A549 (cell line): ENCODE results near the gene PHC2.

Source experiments
- CEBPB ChIP-seq, 2 experiments: fragments of >200 bp in 1 of 2; sonication (Bioruptor Twin) in 1 of 2; formaldehyde crosslinking in 1 of 2; IDR thresholded peaks; 2 replicates each; pipeline ENCODE4 v1.6.1; 2012 to 2016
- EHMT2 ChIP-seq: fragments of 200-600 bp; sonication (generic); IDR thresholded peaks from 2 replicates; pipeline ENCODE4 v1.6.1; 2016; ENCODE audit warnings: antibody characterized with exemption, low read depth, mild to moderate bottlenecking, moderate library complexity
- MAFK ChIP-seq: fragments of 450-650 bp; IDR thresholded peaks from 2 replicates; pipeline ENCODE4 v1.6.1; 2014; ENCODE audit not compliant: partially characterized antibody
- ZFP36 ChIP-seq: fragments of 450-650 bp; IDR thresholded peaks from 2 replicates; pipeline ENCODE4 v1.6.1; 2014; ENCODE audit warnings: borderline replicate concordance; ENCODE audit not compliant: partially characterized antibody
- TF ChIP-seq, protein P1 (sequence below): fragments of 250-450 bp; sonication (Bioruptor Pico); IDR thresholded peaks from 2 replicates; pipeline ENCODE4 v1.5.0; 2021; ENCODE audit warnings: mild to moderate bottlenecking, moderate library complexity, borderline replicate concordance
- TF ChIP-seq, protein P2 (sequence below): fragments of 450-650 bp; IDR thresholded peaks from 2 replicates; pipeline ENCODE4 v1.6.1; 2014; ENCODE audit warnings: antibody characterized with exemption
- TF ChIP-seq, protein P3 (sequence below): fragments of 150-350 bp; IDR thresholded peaks from 2 replicates; pipeline ENCODE4 v1.6.1; 2014; ENCODE audit warnings: low read depth, mild to moderate bottlenecking, low read length
- TF ChIP-seq, protein P4 (sequence below): fragments of >200 bp; sonication (Bioruptor Twin); formaldehyde crosslinking; IDR thresholded peaks from 3 replicates; pipeline ENCODE4 v1.5.1; 2016
- TF ChIP-seq, protein P5 (sequence below): fragments of 200-600 bp; sonication (generic); IDR thresholded peaks from 2 replicates; pipeline ENCODE4 v1.6.1; 2016; ENCODE audit warnings: antibody characterized with exemption, mild to moderate bottlenecking, moderate library complexity

DNA sequence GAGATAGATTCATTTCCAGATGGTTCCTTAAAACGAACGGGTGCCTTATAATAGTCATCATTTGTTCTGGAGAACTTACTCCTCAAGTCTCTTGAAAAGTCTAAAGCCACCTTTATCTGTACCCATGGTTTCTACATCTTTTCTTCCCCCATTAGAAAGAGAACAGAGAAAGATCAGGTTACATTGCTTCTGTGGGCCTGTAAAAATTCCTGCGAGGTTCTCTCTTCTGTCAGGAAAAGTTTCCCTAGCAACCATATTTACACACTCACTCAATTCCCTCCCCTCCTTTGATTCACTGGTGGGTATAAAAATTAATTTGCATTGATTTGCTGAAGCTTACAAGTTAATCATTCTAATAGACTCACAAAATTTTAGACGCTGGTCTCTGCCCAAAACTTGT lies 6.7 kb downstream of the PHC2 start:
- TF ChIP-seq, protein P1, sequence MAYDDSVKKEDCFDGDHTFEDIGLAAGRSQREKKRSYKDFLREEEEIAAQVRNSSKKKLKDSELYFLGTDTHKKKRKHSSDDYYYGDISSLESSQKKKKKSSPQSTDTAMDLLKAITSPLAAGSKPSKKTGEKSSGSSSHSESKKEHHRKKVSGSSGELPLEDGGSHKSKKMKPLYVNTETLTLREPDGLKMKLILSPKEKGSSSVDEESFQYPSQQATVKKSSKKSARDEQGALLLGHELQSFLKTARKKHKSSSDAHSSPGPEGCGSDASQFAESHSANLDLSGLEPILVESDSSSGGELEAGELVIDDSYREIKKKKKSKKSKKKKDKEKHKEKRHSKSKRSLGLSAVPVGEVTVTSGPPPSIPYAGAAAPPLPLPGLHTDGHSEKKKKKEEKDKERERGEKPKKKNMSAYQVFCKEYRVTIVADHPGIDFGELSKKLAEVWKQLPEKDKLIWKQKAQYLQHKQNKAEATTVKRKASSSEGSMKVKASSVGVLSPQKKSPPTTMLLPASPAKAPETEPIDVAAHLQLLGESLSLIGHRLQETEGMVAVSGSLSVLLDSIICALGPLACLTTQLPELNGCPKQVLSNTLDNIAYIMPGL (CRISPR knock-in tag): no peak
- TF ChIP-seq EHMT2 (no peak), ZFP36 (no peak), CEBPB (IDR thresholded peaks at IDR 0.05) (no peak), MAFK (no peak)
- TF ChIP-seq, protein P2, sequence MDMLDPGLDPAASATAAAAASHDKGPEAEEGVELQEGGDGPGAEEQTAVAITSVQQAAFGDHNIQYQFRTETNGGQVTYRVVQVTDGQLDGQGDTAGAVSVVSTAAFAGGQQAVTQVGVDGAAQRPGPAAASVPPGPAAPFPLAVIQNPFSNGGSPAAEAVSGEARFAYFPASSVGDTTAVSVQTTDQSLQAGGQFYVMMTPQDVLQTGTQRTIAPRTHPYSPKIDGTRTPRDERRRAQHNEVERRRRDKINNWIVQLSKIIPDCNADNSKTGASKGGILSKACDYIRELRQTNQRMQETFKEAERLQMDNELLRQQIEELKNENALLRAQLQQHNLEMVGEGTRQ: no peak
- TF ChIP-seq, protein P3, sequence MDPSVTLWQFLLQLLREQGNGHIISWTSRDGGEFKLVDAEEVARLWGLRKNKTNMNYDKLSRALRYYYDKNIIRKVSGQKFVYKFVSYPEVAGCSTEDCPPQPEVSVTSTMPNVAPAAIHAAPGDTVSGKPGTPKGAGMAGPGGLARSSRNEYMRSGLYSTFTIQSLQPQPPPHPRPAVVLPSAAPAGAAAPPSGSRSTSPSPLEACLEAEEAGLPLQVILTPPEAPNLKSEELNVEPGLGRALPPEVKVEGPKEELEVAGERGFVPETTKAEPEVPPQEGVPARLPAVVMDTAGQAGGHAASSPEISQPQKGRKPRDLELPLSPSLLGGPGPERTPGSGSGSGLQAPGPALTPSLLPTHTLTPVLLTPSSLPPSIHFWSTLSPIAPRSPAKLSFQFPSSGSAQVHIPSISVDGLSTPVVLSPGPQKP: no peak
- TF ChIP-seq, protein P4, sequence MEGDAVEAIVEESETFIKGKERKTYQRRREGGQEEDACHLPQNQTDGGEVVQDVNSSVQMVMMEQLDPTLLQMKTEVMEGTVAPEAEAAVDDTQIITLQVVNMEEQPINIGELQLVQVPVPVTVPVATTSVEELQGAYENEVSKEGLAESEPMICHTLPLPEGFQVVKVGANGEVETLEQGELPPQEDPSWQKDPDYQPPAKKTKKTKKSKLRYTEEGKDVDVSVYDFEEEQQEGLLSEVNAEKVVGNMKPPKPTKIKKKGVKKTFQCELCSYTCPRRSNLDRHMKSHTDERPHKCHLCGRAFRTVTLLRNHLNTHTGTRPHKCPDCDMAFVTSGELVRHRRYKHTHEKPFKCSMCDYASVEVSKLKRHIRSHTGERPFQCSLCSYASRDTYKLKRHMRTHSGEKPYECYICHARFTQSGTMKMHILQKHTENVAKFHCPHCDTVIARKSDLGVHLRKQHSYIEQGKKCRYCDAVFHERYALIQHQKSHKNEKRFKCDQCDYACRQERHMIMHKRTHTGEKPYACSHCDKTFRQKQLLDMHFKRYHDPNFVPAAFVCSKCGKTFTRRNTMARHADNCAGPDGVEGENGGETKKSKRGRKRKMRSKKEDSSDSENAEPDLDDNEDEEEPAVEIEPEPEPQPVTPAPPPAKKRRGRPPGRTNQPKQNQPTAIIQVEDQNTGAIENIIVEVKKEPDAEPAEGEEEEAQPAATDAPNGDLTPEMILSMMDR: no peak
- TF ChIP-seq, protein P5, sequence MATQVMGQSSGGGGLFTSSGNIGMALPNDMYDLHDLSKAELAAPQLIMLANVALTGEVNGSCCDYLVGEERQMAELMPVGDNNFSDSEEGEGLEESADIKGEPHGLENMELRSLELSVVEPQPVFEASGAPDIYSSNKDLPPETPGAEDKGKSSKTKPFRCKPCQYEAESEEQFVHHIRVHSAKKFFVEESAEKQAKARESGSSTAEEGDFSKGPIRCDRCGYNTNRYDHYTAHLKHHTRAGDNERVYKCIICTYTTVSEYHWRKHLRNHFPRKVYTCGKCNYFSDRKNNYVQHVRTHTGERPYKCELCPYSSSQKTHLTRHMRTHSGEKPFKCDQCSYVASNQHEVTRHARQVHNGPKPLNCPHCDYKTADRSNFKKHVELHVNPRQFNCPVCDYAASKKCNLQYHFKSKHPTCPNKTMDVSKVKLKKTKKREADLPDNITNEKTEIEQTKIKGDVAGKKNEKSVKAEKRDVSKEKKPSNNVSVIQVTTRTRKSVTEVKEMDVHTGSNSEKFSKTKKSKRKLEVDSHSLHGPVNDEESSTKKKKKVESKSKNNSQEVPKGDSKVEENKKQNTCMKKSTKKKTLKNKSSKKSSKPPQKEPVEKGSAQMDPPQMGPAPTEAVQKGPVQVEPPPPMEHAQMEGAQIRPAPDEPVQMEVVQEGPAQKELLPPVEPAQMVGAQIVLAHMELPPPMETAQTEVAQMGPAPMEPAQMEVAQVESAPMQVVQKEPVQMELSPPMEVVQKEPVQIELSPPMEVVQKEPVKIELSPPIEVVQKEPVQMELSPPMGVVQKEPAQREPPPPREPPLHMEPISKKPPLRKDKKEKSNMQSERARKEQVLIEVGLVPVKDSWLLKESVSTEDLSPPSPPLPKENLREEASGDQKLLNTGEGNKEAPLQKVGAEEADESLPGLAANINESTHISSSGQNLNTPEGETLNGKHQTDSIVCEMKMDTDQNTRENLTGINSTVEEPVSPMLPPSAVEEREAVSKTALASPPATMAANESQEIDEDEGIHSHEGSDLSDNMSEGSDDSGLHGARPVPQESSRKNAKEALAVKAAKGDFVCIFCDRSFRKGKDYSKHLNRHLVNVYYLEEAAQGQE: no peak
